GM21619 (cell line): ENCODE measurements around the gene MYH16.
"Not testable (repeated sequence)": the region's sequence is repeated elsewhere in the genome, so short reads cannot be mapped to it uniquely, and the experiment has no call there.

Experiments used
- ATAC-seq: cut with Tn5 transposase; IDR thresholded peaks from one replicate; pipeline ENCODE4 v1.9.1; 2021; ENCODE audit not compliant: unreplicated experiment

The MYH16 gene

DNA sequence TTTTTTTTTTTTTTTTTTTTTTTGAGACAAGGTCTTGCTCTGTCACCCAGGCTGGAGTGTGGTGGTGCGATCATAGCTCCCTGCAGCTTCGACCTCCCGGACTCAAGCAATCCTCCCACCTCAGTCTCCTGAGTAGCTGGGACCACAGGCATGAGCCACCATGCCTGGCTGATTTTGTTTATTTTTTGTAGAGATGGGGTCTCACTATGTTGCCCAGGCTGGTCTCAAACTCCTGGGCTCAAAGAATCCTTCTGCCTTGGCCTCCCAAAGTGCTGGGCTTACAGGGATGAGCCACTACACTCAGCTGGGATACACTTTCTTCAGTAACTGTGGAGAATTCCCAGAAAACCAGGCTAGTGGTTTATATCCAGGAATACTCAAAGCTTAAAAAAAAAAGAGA lies 78.0 kb downstream of the MYH16 start:
- ATAC-seq: not testable (repeated sequence)

DNA sequence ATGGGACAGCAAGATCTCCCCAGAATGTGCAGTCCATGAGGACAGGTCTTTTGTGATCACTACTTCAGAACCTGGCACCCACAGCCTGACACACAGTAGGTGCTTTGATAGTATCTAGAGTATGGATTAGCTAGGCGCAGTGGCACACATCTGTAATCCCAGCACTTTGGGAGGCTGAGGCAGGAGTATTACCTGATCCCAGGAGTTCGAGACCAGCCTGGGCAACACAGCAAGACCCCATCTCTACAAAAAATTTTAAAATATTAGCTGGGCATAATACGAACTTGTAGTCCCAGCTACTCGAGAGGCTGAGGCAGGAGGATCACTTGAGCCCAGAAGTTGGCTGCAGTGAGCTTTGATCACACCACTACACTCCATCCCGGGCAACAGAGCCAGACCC lies 79.6 kb downstream of the MYH16 start:
- no peak for ATAC-seq

DNA sequence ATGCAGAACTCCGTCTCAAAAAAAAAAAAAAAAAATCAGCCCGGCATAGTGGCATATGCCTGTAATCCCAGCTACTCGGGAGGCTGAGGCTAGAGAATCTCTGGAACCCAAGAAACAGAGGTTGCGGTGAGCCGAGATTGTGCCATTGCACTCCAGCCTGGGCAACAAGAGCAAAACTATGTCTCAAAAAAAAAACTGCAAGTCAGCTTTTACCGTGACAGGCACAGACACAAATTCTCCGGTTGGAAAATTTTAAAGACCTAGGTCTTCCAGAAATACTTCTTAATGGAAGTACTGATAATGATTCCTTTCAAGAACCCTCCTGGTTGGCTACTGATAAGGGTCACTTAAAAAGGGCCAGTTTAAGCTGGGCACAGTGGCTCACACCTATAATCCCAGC lies 82.5 kb downstream of the MYH16 start:
- no peak for ATAC-seq

DNA sequence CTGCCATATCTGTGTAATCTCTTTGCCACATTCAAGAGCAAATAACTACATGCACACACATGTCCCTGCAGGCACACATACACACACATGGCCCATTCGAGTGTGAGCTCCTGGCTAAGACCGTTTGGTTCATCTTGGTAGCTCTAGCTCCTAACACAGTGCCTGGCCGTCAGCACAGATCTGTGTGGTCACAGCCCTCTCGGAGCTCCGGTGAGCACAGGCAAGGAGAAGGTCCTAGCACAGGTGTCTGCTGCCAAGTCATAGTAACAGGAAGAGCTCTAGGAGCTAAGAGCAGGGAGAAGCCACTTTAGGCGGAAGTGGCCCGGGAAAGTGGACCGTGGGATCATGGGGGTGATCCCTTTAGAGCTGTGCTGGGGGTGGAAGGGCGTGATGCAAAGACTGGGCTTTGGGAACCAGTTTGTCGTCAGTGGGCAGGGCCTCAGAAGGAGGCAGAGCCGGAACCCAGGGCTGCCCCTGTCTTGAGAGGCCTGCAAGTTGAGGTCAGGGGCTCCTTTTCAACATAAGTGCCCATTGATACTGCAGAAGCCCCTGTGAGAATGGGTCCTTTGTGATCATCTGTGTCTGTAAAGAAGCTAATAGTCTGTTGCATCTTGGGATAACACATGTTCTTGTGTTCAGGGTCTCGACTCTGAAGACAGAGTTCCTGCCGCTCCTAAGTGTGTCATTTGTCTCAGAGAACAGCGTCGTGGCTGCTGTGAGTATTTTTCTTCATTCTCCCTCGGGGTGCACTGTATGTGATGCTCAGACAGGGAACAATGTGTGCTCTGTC lies 85.3 kb downstream of the MYH16 start:
- ATAC-seq: no peak

DNA sequence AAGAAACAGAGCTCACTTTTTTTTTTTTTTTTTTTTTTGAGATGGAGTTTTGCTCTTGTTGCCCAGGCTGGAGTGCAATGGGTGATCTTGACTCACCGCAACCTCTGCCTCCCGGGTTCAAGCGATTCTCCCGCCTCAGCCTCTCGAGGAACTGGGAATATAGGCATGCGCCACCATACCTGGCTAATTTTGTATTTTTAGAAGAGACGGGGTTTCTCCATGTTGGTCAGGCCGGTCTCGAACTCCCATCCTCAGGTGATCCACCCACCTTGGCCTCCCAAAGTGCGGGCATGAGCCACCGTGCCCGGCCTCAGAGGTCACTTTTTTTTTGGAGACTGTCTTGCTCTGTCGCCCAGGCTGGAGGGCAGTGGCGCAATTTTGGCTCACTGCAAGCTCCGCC lies 85.9 kb downstream of the MYH16 start:
- ATAC-seq: not testable (repeated sequence)

DNA sequence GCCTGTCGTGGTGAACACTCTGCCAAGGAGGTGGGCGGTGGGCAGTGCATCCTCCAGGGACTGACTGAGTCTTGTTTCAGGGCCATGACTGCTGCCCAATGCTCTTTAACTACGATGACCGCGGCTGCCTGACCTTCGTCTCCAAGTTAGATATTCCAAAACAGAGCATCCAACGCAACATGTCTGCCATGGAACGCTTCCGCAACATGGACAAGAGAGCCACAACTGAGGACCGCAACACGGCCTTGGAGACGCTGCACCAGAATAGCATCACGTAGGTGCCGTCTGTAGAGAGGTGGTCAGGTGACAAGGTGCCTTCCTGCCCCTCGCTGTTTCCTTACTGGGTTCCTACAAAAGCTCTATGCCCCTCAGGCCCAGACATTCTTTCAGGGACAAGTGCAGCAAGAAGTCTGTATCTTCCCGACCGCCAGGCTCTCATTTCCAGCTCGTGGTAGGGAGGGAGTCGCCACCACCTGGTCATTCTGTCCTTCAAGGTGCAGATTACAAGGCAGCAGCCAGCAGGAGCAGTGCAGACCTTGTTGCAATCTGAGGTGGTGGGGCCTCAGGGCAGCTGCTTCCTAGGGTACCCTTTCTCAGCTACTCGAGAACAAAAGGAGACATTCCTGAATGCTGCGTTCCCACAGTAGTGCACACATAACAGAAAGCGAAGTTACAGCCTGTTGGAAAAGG lies 87.0 kb downstream of the MYH16 start:
- no peak for ATAC-seq
